ENCODE data around the gene PADI6. TPM values are rescaled to one million over a fixed set of nuclear protein-coding genes. Genes with fewer than 3 reads are reported as not detected.

PADI6 gene
- total RNA-seq (2011; cell fraction: chromatin; rRNA removed; ENCODE audit: low replicate concordance): not detected in 2 replicates
- total RNA-seq (2011; cell fraction: nucleolus; rRNA removed): not detected in 2 replicates
- not detected in 2 replicates for total RNA-seq (2011; cell fraction: nucleoplasm; rRNA removed)
- not detected in 2 replicates for total RNA-seq (2014; rRNA removed)
- total RNA-seq (2014; rRNA removed; fragmentation: Illumina TruSeq; extraction: Trizol): not detected in 2 replicates
- not detected in 2 replicates for total RNA-seq (2015; rRNA removed; fragmentation: Illumina TruSeq; extraction: Trizol)
- not detected in 2 replicates for total RNA-seq (2021)
- not detected in 2 replicates for polyA plus RNA-seq (2011; rRNA removed)
- polyA plus RNA-seq (2011; cell fraction: cytosol; rRNA removed): not detected in 2 replicates
- not detected in 2 replicates for polyA plus RNA-seq (2011; cell fraction: nucleus; rRNA removed)
- polyA plus RNA-seq (2012): not detected in 2 replicates
- polyA plus RNA-seq (2014; fragmentation: Illumina TruSeq; extraction: Trizol): not detected in 2 replicates
- not detected for polyA plus RNA-seq (2014; fragmentation: Nextera tagmentation; extraction: Ambion mirVana)
- polyA plus RNA-seq (2014; rRNA removed): not detected in 2 replicates
- polyA minus RNA-seq (2011; rRNA and poly(A)+ RNA removed): not detected in 2 replicates
- polyA minus RNA-seq (2011; cell fraction: cytosol; rRNA and poly(A)+ RNA removed): not detected in 2 replicates
- not detected in 2 replicates for polyA minus RNA-seq (2011; cell fraction: nucleus; rRNA and poly(A)+ RNA removed)
- Bru-seq, nascent RNA: not detected
- BruChase-seq, experiment 1, labeled RNA remaining after a 2-hour chase: not detected
- BruChase-seq, experiment 2, labeled RNA remaining after a 6-hour chase: not detected
- long read RNA-seq, experiment 1: 0 reads
- long read RNA-seq, experiment 2: 0 reads
- long read RNA-seq, experiment 3: 0 reads

DNA sequence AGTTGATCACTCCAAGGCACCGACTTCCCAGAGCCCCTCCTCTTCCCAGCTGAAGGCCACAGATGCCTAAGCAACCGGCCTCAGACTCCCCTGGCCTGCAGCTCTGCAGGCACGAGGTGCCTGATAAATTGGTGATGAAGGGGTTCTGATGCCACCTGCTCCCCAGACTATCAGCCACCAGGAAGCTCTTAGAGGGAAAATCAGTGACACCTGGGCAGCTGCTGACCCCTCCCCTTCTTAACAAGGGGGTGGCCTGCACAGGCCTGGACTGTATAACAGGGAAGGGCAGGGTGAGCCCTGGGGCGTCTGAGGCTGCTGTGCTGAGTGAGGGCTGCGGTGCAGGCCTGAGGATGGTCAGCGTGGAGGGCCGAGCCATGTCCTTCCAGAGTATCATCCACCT, at the start of gene PADI6:
TSS of gene PADI6 (plus strand) at position 301 of the 400 bp plus-strand sequence. CDS start at position 351, 50 bp downstream.
- POLR2A ChIA-PET: interaction anchor here (0.7 to 1.0 kb wide), 2 partner anchors 36 to 1638 kb away, joined by 3 read pairs; no protein-coding TSS in a partner anchor
- TF ChIP-seq CREBBP (IDR thresholded peaks at IDR 0.05; ENCODE audit: low read depth, low read length) (no peak), NFIX (CRISPR knock-in tag; IDR thresholded peaks at IDR 0.05; ENCODE audit: low read depth) (no peak), SP2 (IDR thresholded peaks at IDR 0.05; ENCODE audit: extremely low read depth, low read depth, low read length, poor library complexity, severe bottlenecking) (no peak), TRIM28 (IDR thresholded peaks at IDR 0.05) (no peak), GTF2E2 (tag; IDR thresholded peaks at IDR 0.05) (no peak), CHD4 (IDR thresholded peaks at IDR 0.05; ENCODE audit: insufficient read depth, insufficient replicate concordance, low read depth, low read length, poor library complexity, severe bottlenecking) (no peak), CBFA2T3 (IDR thresholded peaks at IDR 0.05) (no peak), MEF2D (tag; conservative IDR thresholded peaks at IDR 0.05; ENCODE audit: low read depth) (no peak), ZNF143 (CRISPR knock-in tag; IDR thresholded peaks at IDR 0.05) (no peak), MED1 (CRISPR knock-in tag; IDR thresholded peaks at IDR 0.05; ENCODE audit: borderline replicate concordance) (no peak), C11orf30 (IDR thresholded peaks at IDR 0.05; ENCODE audit: low read depth) (no peak), CBX2 (IDR thresholded peaks at IDR 0.05; ENCODE audit: insufficient read depth, low read length, poor library complexity, severe bottlenecking) (no peak), TAF15 (IDR thresholded peaks at IDR 0.05; ENCODE audit: low read depth, low read length) (no peak), JUNB (CRISPR knock-in tag; conservative IDR thresholded peaks at IDR 0.05) (no peak)
- TF ChIP-seq, protein P1, sequence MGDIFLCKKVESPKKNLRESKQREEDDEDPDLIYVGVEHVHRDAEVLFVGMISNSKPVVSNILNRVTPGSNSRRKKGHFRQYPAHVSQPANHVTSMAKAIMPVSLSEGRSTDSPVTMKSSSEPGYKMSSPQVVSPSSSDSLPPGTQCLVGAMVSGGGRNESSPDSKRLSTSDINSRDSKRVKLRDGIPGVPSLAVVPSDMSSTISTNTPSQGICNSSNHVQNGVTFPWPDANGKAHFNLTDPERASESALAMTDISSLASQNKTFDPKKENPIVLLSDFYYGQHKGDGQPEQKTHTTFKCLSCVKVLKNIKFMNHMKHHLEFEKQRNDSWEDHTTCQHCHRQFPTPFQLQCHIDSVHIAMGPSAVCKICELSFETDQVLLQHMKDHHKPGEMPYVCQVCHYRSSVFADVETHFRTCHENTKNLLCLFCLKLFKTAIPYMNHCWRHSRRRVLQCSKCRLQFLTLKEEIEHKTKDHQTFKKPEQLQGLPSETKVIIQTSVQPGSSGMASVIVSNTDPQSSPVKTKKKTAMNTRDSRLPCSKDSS (IDR thresholded peaks at IDR 0.05; ENCODE audit: low read depth, partially characterized antibody): no peak
- TF ChIP-seq, protein P2, sequence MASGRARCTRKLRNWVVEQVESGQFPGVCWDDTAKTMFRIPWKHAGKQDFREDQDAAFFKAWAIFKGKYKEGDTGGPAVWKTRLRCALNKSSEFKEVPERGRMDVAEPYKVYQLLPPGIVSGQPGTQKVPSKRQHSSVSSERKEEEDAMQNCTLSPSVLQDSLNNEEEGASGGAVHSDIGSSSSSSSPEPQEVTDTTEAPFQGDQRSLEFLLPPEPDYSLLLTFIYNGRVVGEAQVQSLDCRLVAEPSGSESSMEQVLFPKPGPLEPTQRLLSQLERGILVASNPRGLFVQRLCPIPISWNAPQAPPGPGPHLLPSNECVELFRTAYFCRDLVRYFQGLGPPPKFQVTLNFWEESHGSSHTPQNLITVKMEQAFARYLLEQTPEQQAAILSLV (tag; IDR thresholded peaks at IDR 0.05): no peak

More for the DNA sequence above, at the start of gene PADI6:
- no TSS peak for BruUV-seq (replicated peaks)
- WGBS (ENCODE audit: insufficient coverage, low coverage, missing lambda C conversion rate): 2% methylated on average over 7 of the region's 7 CpGs
- in situ Hi-C loops (cut with MboI): no loop called here
- FAIRE-seq: no peak
- peaks cover 51 to 74% of the 10 kb centered on the region in 2 experiments for H3K27me3 ChIP-seq (ENCODE audit: control insufficient read depth in 2 of 2, insufficient read depth in 2 of 2, low read length in 2 of 2)
- H3K36me3 ChIP-seq (ENCODE audit: control insufficient read depth, insufficient read depth, low read length): no peaks in the 10 kb centered on the region
- CTCF ChIA-PET (ENCODE audit: low intra/inter-chr PET ratio): no interaction called here
- H3K9me3 ChIP-seq (replicated peaks; ENCODE audit: control insufficient read depth, insufficient read depth, low read depth, low read length): no peaks in the 10 kb centered on the region
- no peak within 1 kb of the TSS for H2AFZ ChIP-seq (ENCODE audit: low read depth, low read length)
- H3K4me1 ChIP-seq (replicated peaks in 1 of 2; ENCODE audit: control insufficient read depth in 2 of 2, insufficient read depth in 2 of 2, low read length in 2 of 2): peaks cover 0 to 3% of the 10 kb centered on the region in 2 experiments; a peak in 2 of 5 replicates
- no peak within 1 kb of the TSS for H3K4me3 ChIP-seq
- intact Hi-C loops (cut with micrococcal nuclease): no loop called here
- DNase-seq (ENCODE audit: extremely low read depth in 1 of 4, low spot score in 3 of 4): no peak
- H3K27ac ChIP-seq (ENCODE audit: extremely low read depth, low read depth, low read length): no peak within 1 kb of the TSS
- H3K79me2 ChIP-seq (ENCODE audit: control insufficient read depth, insufficient read depth, low read length): no peaks in the 10 kb centered on the region
- H3K4me2 ChIP-seq (ENCODE audit: insufficient read depth, low read length): no peak within 1 kb of the TSS
- no peak for ATAC-seq
- no peak within 1 kb of the TSS for H3K9ac ChIP-seq (ENCODE audit: insufficient read depth in 1 of 2, low read depth in 2 of 2, low read length in 2 of 2)
- 0 out of 2 replicates have a peak, but pooled peaks cover 5% of the 10 kb centered on the region for H4K20me1 ChIP-seq (replicated peaks; ENCODE audit: control insufficient read depth, insufficient read depth, low read length)
- H3K9me1 ChIP-seq (ENCODE audit: control insufficient read depth, insufficient read depth, low read length): no peaks in the 10 kb centered on the region
